ENCODE results near the gene EEF1G.

Gene EEF1G

DNA sequence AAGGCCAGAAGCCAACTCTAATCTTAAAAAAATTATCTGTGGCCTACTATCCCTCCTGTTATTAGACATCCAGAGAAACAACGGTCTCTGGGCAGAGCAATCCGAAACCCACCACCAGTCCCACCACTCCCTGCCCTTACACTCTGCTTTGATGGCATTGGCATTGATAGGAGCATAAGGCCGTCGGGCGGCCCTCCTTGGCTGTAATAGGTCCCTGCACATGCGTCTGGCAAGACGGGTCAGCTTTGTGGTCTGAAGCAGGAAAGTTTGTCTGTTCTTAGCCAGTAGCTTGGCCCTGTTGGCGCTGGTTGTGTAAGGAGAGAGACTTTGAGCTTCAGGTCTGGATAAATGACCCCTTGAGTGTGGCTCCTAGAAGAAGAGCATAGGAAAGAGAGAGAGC is 21.4 kb upstream of the EEF1G start:
- peaks cover 43% of the 10 kb centered on the region for H3K36me3 ChIP-seq (ENCODE audit: control insufficient read depth, insufficient read depth, low read length)
- TF ChIP-seq, protein P1, sequence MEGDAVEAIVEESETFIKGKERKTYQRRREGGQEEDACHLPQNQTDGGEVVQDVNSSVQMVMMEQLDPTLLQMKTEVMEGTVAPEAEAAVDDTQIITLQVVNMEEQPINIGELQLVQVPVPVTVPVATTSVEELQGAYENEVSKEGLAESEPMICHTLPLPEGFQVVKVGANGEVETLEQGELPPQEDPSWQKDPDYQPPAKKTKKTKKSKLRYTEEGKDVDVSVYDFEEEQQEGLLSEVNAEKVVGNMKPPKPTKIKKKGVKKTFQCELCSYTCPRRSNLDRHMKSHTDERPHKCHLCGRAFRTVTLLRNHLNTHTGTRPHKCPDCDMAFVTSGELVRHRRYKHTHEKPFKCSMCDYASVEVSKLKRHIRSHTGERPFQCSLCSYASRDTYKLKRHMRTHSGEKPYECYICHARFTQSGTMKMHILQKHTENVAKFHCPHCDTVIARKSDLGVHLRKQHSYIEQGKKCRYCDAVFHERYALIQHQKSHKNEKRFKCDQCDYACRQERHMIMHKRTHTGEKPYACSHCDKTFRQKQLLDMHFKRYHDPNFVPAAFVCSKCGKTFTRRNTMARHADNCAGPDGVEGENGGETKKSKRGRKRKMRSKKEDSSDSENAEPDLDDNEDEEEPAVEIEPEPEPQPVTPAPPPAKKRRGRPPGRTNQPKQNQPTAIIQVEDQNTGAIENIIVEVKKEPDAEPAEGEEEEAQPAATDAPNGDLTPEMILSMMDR (IDR thresholded peaks at IDR 0.05; ENCODE audit: insufficient read depth, low read length, poor library complexity, severe bottlenecking) = no peak

DNA sequence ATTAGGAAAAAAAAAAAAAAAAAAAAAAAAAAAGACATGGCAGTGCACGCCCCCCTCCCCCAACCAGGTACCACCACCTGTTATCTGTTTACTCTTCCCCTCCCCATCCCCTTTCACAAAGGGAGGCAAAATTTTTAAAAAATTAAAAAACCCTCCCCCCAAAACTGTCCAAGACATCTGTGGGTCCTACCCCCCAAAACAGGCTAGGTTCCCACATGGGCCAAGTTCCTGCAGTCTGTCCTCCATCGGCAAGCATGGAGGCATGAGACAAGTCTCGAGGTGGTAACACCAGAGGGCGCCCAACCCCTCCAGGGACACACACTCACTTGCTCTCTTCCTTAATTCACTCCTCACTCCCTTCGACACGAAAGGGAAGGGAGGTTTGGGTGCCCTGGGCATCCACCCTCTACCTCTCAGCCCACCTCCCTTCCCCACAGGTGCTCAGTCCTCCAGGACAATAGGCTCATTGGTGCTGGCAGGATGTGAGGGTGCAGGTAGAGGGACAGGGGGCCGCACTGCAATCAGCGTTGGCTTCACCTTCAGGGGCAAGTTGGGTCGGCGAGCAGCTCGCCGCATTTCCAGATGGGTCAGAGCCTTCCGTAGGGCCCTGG is 19.8 kb upstream of the EEF1G start:
- peak; percentile 45 for DNase-seq (ENCODE audit: extremely low read depth, insufficient read length)
- peaks cover 45% of the 10 kb centered on the region for H3K36me3 ChIP-seq (ENCODE audit: control insufficient read depth, insufficient read depth, low read length)

More for the DNA sequence above, 21.4 kb upstream of the EEF1G start:
- Histone ChIP-seq H3K27me3 (replicated peaks; ENCODE audit: control insufficient read depth, insufficient read depth, low read length) (no peaks in the 10 kb centered on the region), H3K4me3 (replicated peaks; ENCODE audit: low read depth, low read length) (no peak overlapping the region)
- DNase-seq (ENCODE audit: extremely low read depth, insufficient read length) = no peak

DNA sequence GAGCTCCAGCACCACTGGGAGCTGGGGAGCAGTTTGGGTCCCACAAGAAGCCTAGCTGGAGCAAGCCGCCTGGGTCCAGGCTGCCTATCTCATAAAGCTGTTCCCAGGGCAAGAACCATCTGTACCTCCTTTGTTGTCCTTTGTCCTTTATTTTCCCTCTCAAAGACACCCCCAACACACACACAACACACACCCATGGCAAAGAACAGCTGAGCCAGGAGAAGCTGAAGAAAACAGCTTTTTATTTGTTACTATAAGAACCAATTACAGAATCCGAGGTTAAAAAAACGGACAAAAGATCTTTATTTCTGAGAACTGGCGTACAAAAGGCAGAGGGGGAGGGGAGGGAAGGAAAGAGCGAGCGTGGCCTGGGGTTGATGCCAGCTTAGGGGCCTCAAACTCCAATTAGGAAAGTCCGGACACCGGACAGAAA is 19.3 kb upstream of the EEF1G start:
- Histone ChIP-seq H3K4me3 (replicated peaks; ENCODE audit: low read depth, low read length) (no peak overlapping the region), H3K27me3 (replicated peaks; ENCODE audit: control insufficient read depth, insufficient read depth, low read length) (no peaks in the 10 kb centered on the region), H3K36me3 (ENCODE audit: control insufficient read depth, insufficient read depth, low read length) (peaks cover 41% of the 10 kb centered on the region)
- DNase-seq (ENCODE audit: extremely low read depth, insufficient read length) = no peak
- TF ChIP-seq, protein P1 (IDR thresholded peaks at IDR 0.05; ENCODE audit: insufficient read depth, low read length, poor library complexity, severe bottlenecking) = no peak

More for the DNA sequence above, 19.8 kb upstream of the EEF1G start:
- TF ChIP-seq, protein P1 (IDR thresholded peaks at IDR 0.05; ENCODE audit: insufficient read depth, low read length, poor library complexity, severe bottlenecking) = peak; percentile 69
- H3K27me3 ChIP-seq (replicated peaks; ENCODE audit: control insufficient read depth, insufficient read depth, low read length) = no peaks in the 10 kb centered on the region
- H3K4me3 ChIP-seq (replicated peaks; ENCODE audit: low read depth, low read length) = no peak overlapping the region

DNA sequence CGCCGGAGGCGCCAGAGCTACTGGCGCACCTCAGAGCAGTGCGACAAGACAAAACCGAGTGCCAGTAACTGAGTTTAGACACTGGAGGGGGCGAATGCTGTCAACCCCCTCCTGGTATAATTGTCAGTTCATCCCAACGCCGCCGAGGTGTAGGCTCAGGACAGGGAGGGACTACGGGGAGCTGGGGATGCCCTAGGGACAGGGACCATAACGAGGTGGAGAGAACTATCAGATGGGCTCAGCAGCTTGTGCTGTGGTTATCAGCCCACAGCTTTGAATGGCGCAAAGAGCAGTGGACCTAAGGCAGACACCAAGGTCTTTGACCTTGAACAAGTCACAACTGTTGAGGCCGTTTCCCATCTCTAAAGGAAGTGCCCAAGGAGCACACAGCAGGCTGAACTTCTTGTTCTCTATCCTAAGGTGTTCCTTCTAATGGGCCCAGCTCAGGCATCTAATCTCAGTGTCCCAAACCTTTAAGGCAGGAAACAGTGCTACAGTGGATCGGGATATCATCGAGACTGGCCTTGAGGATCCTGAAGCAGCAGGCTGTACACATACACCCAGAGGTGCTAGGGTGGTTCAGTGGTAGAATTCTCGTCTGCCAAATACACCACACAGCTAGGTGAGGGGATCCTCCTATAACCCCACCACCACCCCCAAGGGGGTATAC is 18.6 kb upstream of the EEF1G start:
- DNase-seq (ENCODE audit: extremely low read depth, insufficient read length) = no peak
- peak overlapping the region; percentile 55 for H3K4me3 ChIP-seq (replicated peaks; ENCODE audit: low read depth, low read length)

DNA sequence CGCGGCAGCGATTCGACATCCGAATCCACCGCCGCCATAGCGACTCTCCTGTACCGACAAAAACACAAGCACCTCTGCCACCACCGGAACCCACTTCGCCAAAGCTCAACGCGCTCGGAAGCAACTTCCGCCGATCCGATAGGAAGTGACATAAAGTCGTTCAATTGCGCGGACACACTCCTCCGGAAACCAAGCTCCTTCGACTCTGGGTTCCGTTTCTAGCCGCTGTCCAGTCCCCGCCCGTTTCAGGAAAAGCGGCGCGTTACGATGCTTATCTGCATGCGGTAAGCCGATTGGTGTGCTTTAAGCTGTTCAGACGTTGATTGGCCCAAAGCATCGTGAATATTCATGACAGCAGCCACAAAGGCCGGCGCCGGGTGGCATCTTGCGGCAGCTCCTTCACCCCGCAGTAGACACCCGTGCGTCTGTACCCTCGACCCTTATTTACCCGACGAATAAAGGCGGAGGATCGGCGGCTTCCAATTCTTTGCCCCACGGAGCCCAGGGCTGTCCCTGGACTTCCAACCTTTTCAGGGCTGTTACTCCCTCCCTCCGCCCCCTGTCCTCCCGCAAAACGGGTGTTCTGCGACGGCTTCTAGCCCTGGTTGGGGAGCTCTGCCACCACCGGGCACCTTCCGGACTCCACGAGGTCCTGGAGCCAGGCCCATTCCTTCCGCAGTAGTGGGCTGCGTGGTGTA is 17.9 kb upstream of the EEF1G start, which contains the start of gene TUT1:
TSS of gene TUT1 (minus strand) at position 76 of the 698 bp plus-strand sequence. CDS start at position 38, 38 bp downstream.
- DNase-seq (ENCODE audit: extremely low read depth, insufficient read length) = peak; percentile 95
- Histone ChIP-seq H3K4me3 (replicated peaks; ENCODE audit: low read depth, low read length) (peak within 1 kb of the TSS; percentile 90), H3K27me3 (replicated peaks; ENCODE audit: control insufficient read depth, insufficient read depth, low read length) (no peaks in the 10 kb centered on the region), H3K36me3 (ENCODE audit: control insufficient read depth, insufficient read depth, low read length) (peaks cover 33% of the 10 kb centered on the region)
- TF ChIP-seq, protein P1 (IDR thresholded peaks at IDR 0.05; ENCODE audit: insufficient read depth, low read length, poor library complexity, severe bottlenecking) = peak; percentile 1

More for the DNA sequence above, 18.6 kb upstream of the EEF1G start:
- H3K36me3 ChIP-seq (ENCODE audit: control insufficient read depth, insufficient read depth, low read length) = peaks cover 37% of the 10 kb centered on the region
- TF ChIP-seq, protein P1 (IDR thresholded peaks at IDR 0.05; ENCODE audit: insufficient read depth, low read length, poor library complexity, severe bottlenecking) = no peak
- H3K27me3 ChIP-seq (replicated peaks; ENCODE audit: control insufficient read depth, insufficient read depth, low read length) = no peaks in the 10 kb centered on the region

All from GM06990 (cell line).